ENCODE measurements around the gene ADGRB2.

The ADGRB2 gene

GRCh38 chr1:31765516-31765915, 1.4 kb upstream of the ADGRB2 start:
- no peak overlapping the region for H3K4me3 ChIP-seq (ENCODE audit: low read depth, low read length)
- no peak for TF ChIP-seq CTCF (conservative IDR thresholded peaks at IDR 0.05; ENCODE audit: low read depth, low read length)
- no peak for DNase-seq (ENCODE audit: low read depth)

DNA sequence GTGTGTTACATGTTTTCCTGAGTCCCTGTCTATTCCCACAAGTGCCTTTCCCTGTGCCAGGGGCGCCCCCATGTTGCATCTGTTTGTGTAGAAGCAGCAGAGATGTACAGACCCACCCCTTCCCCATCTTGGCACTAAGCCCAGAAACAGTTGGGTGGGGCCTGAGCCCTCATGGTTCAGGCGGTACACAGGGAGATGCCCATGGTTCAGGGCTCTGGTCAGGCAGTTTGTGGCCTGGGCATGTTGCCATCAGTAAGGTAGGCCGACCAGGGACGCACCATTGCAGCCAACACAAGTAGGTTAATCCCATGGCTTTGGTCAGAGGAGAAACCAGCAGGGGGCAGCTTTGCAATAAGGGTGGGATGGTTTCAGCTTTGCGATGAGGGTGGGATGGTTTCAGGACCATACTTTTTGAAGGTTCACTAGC, 914 bp upstream of the ADGRB2 start:
- DNase-seq (ENCODE audit: low read depth), result no peak

GRCh38 chr1:31763671-31764311, 349 bp downstream of the ADGRB2 start:
- no peak for DNase-seq (ENCODE audit: low read depth)
- no peak for TF ChIP-seq CTCF (conservative IDR thresholded peaks at IDR 0.05; ENCODE audit: low read depth, low read length)
- peak overlapping the region; percentile 47 for H3K4me3 ChIP-seq (ENCODE audit: low read depth, low read length)

More for the DNA sequence above, 914 bp upstream of the ADGRB2 start:
- no peak overlapping the region for H3K4me3 ChIP-seq (ENCODE audit: low read depth, low read length)
- TF ChIP-seq CTCF (conservative IDR thresholded peaks at IDR 0.05; ENCODE audit: low read depth, low read length), result peak; percentile 52

DNA sequence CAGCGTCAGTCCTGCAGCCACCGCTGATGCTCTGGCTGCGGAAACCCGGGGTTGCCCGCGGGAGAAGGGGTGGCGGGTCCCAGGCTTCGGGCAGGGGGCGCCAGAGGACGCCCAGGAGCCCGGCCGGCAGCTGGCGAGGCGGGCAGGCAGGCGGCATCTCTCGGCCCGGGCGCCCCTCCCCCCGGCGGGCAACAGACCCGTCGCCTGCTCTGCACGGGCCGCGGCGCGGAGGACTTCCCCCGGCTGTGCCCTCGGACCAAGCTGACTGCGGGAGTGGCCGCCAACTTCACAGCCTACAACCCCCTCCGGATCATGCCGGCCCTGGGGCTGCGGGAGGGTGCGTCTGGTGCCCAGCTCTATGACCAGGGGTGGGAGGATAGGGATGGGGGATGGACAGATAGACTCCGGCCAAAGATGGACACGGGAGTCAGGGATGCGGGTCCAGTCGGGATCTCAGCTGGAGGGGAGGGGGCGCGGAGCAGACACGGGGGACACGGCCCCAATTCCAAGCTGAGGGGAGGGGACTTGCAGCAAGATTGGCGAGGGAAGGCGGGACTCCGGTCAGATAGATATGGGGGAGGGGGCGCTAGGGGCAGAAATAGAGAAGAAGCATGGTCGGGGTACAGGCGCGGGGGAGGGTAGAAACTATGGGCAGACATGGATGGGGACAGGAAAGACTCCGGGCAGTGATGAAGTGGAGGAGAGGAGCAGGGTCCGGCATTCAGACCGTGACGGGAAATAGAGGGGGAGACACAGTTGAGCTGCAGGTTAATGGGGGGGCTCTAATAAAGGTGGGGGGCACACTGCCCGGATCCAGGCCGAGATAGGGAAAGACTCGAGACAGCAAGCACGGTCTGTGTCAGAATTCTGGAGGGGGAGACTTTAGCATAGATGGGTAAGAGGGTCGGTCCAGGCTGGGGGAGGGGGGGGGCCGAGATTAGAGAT, 1.1 kb downstream of the ADGRB2 start:
- H3K4me3 ChIP-seq (ENCODE audit: low read depth, low read length), result peak overlapping the region; percentile 47
- peak; percentile 42 for TF ChIP-seq CTCF (conservative IDR thresholded peaks at IDR 0.05; ENCODE audit: low read depth, low read length)
- DNase-seq (ENCODE audit: low read depth), result no peak

DNA sequence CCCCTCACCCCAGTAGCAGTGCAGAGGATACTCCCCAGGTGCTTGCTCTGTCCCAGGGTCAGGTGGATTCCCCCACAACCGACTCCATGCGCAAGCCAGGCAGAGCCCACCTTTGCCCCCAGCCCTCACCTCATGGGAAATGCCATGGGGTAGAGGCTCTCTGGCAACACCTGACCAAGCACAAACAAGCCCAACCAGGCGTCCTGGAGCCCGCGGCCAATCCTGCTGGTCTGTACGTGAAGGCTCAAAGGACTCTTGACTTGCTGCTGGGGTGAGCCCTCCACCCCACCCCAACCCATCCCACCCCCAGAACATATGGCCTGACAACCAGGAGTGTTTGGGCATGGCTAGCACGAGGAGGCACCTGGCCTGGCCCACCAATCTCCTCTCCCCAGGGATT, 1.8 kb downstream of the ADGRB2 start:
- no peak overlapping the region for H3K4me3 ChIP-seq (ENCODE audit: low read depth, low read length)
- no peak for DNase-seq (ENCODE audit: low read depth)
- TF ChIP-seq CTCF (conservative IDR thresholded peaks at IDR 0.05; ENCODE audit: low read depth, low read length), result no peak

DNA sequence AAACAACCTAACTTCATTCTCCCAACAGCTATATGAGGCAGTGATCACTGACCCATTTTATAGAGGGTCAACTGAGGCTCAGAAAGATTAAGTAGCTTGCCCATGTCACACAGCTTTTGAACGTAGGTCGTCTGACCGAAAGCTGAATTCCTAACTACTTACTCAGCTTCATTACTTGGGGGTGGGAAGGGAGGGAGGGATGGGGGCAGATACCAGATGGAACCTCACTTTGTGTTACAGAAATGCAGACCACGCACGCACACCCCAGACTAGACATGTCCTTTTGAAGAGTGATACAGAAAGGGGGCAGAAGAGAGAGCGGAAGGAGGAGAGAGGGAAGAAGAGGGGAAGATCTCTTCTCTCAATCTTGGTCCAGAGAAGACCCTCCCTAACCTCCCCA, 2.3 kb downstream of the ADGRB2 start:
- no peak for TF ChIP-seq CTCF (conservative IDR thresholded peaks at IDR 0.05; ENCODE audit: low read depth, low read length)
- DNase-seq (ENCODE audit: low read depth), result peak; percentile 48
- H3K4me3 ChIP-seq (ENCODE audit: low read depth, low read length), result no peak overlapping the region
